Measurements from ENCODE around the gene SYNGR3.

- no peak for TF ChIP-seq POLR2AphosphoS5 (IDR thresholded peaks at IDR 0.05)
- no peak for TF ChIP-seq CTCF (IDR thresholded peaks at IDR 0.05)
These were observed 3.0 kb downstream of the SYNGR3 start for GRCh38 chr16:1992704-1993317.

Data from prostate gland (tissue), 2 donors.